ES-I3 (cell line): ENCODE results near the gene SMC3.
"Not testable (repeated sequence)": the region's sequence is repeated elsewhere in the genome, so short reads cannot be mapped to it uniquely, and the experiment has no call there.

Experiments used
- H3K36me3 ChIP-seq: 2 replicates; pipeline ENCODE4 v1.6.1; 2013; ENCODE audit warnings: mild to moderate bottlenecking, low read length, control low read depth, moderate library complexity; ENCODE audit not compliant: insufficient read depth
- H3K4me1 ChIP-seq: 2 replicates; pipeline ENCODE4 v1.6.1; 2013; ENCODE audit warnings: mild to moderate bottlenecking, control low read depth, low read length; ENCODE audit not compliant: insufficient read depth
- H3K9ac ChIP-seq: 2 replicates; pipeline ENCODE4 v1.6.1; 2013; ENCODE audit warnings: low read depth, mild to moderate bottlenecking, low read length, moderate library complexity
- H3K9me3 ChIP-seq: 2 replicates; pipeline ENCODE4 v1.6.1; 2013; ENCODE audit warnings: mild to moderate bottlenecking, low read length, moderate library complexity; ENCODE audit not compliant: control insufficient read depth, insufficient read depth

Gene SMC3

GRCh38 chr10:110636572-110636931 lies 69.1 kb downstream of the SMC3 start:
- Histone ChIP-seq H3K36me3 (no peaks in the 10 kb centered on the region), H3K9ac (no peak overlapping the region), H3K9me3 (no peaks in the 10 kb centered on the region), H3K4me1 (peaks cover 21% of the 10 kb centered on the region)

GRCh38 chr10:110636932-110637557 lies 69.5 kb downstream of the SMC3 start:
- Histone ChIP-seq H3K36me3 (no peaks in the 10 kb centered on the region), H3K4me1 (peaks cover 22% of the 10 kb centered on the region), H3K9me3 (no peaks in the 10 kb centered on the region), H3K9ac (no peak overlapping the region)

GRCh38 chr10:110637558-110638053 lies 70.1 kb downstream of the SMC3 start:
- no peaks in the 10 kb centered on the region for H3K9me3 ChIP-seq
- peaks cover 27% of the 10 kb centered on the region for H3K4me1 ChIP-seq
- no peaks in the 10 kb centered on the region for H3K36me3 ChIP-seq
- H3K9ac ChIP-seq: no peak overlapping the region

- no peaks in the 10 kb centered on the region for H3K36me3 ChIP-seq
- no peaks in the 10 kb centered on the region for H3K9me3 ChIP-seq
- peaks cover 27% of the 10 kb centered on the region for H3K4me1 ChIP-seq
- no peak overlapping the region for H3K9ac ChIP-seq
These were observed 70.8 kb downstream of the SMC3 start for GRCh38 chr10:110638319-110638718.

GRCh38 chr10:110639046-110639445 lies 71.6 kb downstream of the SMC3 start:
- peaks cover 27% of the 10 kb centered on the region for H3K4me1 ChIP-seq
- H3K9ac ChIP-seq, H3K36me3 ChIP-seq, H3K9me3 ChIP-seq: not testable (repeated sequence)

- H3K9ac ChIP-seq, H3K36me3 ChIP-seq, H3K9me3 ChIP-seq: not testable (repeated sequence)
- H3K4me1 ChIP-seq: peaks cover 27% of the 10 kb centered on the region
These were observed 72.4 kb downstream of the SMC3 start for GRCh38 chr10:110639858-110640257.

- H3K36me3 ChIP-seq: no peaks in the 10 kb centered on the region
- peak overlapping the region; percentile 18; the same call in 1 of the 2 replicates for H3K9ac ChIP-seq
- no peaks in the 10 kb centered on the region for H3K9me3 ChIP-seq
- peaks cover 32% of the 10 kb centered on the region for H3K4me1 ChIP-seq
These were observed 73.8 kb downstream of the SMC3 start for GRCh38 chr10:110641256-110641655.

GRCh38 chr10:110642204-110643034 lies 74.9 kb downstream of the SMC3 start:
- Histone ChIP-seq H3K36me3 (no peaks in the 10 kb centered on the region), H3K4me1 (peaks cover 26% of the 10 kb centered on the region), H3K9ac (peak overlapping the region; percentile 80; the same call in 1 of the 2 replicates), H3K9me3 (no peaks in the 10 kb centered on the region)

- H3K9ac ChIP-seq: peak overlapping the region; percentile 80; the same call in 1 of the 2 replicates
- H3K4me1 ChIP-seq: peaks cover 23% of the 10 kb centered on the region
- no peaks in the 10 kb centered on the region for H3K9me3 ChIP-seq
- H3K36me3 ChIP-seq: no peaks in the 10 kb centered on the region
These were observed 75.6 kb downstream of the SMC3 start for GRCh38 chr10:110643035-110643652.

GRCh38 chr10:110643653-110644597 lies 76.4 kb downstream of the SMC3 start, which contains the start of gene RBM20:
Gene RBM20, plus strand, starts transcription at chr10:110644336. Its CDS starts 119 bp downstream, at chr10:110644455.
- H3K9ac ChIP-seq: peak within 1 kb of the TSS; percentile 80
- no peaks in the 10 kb centered on the region for H3K36me3 ChIP-seq
- H3K4me1 ChIP-seq: peaks cover 24% of the 10 kb centered on the region
- no peaks in the 10 kb centered on the region for H3K9me3 ChIP-seq

- H3K4me1 ChIP-seq: peaks cover 31% of the 10 kb centered on the region
- no peaks in the 10 kb centered on the region for H3K36me3 ChIP-seq
- H3K9ac ChIP-seq: peak overlapping the region; percentile 80; the same call in 1 of the 2 replicates
- H3K9me3 ChIP-seq: no peaks in the 10 kb centered on the region
These were observed 77.3 kb downstream of the SMC3 start for GRCh38 chr10:110644598-110645462.

- no peak overlapping the region for H3K9ac ChIP-seq
- no peaks in the 10 kb centered on the region for H3K36me3 ChIP-seq
- no peaks in the 10 kb centered on the region for H3K9me3 ChIP-seq
- peaks cover 33% of the 10 kb centered on the region for H3K4me1 ChIP-seq
These were observed 79.1 kb downstream of the SMC3 start for GRCh38 chr10:110646417-110647135.

GRCh38 chr10:110647136-110647430 lies 79.6 kb downstream of the SMC3 start:
- no peaks in the 10 kb centered on the region for H3K36me3 ChIP-seq
- no peaks in the 10 kb centered on the region for H3K9me3 ChIP-seq
- H3K9ac ChIP-seq: no peak overlapping the region
- peaks cover 33% of the 10 kb centered on the region for H3K4me1 ChIP-seq
